ENCODE data around the gene RGL3. TPM values are rescaled to one million over a fixed set of nuclear protein-coding genes. Genes with fewer than 3 reads are reported as not detected.
"Not testable (repeated sequence)": the region's sequence is repeated elsewhere in the genome, so short reads cannot be mapped to it uniquely, and the experiment has no call there.

RGL3 gene
- total RNA-seq, 1 experiment from 2014 or later: 3.3 TPM

DNA sequence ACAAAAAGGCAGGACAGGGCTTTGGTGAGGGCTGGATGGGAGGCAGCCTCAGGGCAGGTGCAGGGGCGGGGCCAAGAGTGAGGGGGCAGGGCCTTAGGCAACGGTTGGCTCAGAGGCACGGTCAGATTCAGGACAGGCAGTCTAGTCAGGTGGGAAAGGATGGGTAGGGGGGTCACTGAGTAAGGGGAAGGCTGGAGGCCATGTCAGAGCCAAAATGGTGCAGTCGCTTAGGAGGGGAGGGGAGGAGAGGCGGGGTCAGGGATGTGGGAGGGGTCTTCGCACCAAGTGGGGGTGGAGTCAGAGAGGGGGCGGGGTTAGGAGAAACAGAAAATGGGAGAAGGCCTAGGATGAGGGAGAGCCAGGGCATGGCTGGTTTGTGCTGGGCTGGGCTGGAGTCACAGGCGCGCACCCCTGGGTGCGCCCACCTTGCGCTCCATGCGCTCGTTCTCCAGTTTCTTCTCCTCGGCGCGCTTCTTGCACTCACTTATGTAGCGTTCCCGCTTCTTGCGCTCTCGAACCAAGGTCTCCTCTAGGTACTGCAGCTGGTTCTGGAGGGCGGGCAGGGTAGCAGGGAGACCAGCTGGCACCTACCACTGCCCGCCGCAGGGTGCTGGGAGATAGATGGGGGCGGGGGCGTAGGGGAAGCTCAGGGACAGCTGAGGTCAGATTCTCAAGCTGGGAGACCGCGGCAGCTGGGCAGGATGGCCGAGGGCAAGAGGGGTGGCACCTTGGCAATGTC is 6.8 kb upstream of the RGL3 start:
- in situ Hi-C loops (cut with HindIII; ENCODE audit: low pct_unique_long_range_greater_than_20kb, low sequenced_read_pairs): no loop called here
- no peak for DNase-seq (ENCODE audit: low read depth)

DNA sequence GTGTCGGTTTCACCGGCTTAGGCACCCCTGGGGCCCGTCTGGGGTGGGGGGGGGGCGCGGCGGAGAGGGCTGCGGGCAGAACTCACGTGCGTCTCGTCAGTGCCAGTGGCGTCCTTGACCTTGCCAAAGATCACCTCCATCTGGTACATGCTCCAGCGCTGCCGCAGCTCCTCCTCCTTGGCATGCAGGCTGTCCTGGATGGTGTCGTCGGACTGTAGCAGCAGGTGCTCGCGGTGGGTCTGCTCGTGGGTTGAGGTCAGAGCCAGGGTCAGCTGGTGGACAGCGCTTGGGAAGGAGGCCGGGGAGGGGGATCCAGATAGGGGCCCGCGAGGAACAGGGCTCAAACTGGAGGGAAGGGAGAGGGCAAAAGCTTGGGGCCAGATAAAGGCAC is 4.7 kb upstream of the RGL3 start:
- in situ Hi-C loops (cut with HindIII; ENCODE audit: low pct_unique_long_range_greater_than_20kb, low sequenced_read_pairs): no loop called here
- DNase-seq (ENCODE audit: low read depth): no peak

- no peak for DNase-seq (ENCODE audit: low read depth)
- in situ Hi-C loops (cut with HindIII; ENCODE audit: low pct_unique_long_range_greater_than_20kb, low sequenced_read_pairs): no loop called here
These were observed 4.2 kb upstream of the RGL3 start for GRCh38 chr19:11423164-11423790.

DNA sequence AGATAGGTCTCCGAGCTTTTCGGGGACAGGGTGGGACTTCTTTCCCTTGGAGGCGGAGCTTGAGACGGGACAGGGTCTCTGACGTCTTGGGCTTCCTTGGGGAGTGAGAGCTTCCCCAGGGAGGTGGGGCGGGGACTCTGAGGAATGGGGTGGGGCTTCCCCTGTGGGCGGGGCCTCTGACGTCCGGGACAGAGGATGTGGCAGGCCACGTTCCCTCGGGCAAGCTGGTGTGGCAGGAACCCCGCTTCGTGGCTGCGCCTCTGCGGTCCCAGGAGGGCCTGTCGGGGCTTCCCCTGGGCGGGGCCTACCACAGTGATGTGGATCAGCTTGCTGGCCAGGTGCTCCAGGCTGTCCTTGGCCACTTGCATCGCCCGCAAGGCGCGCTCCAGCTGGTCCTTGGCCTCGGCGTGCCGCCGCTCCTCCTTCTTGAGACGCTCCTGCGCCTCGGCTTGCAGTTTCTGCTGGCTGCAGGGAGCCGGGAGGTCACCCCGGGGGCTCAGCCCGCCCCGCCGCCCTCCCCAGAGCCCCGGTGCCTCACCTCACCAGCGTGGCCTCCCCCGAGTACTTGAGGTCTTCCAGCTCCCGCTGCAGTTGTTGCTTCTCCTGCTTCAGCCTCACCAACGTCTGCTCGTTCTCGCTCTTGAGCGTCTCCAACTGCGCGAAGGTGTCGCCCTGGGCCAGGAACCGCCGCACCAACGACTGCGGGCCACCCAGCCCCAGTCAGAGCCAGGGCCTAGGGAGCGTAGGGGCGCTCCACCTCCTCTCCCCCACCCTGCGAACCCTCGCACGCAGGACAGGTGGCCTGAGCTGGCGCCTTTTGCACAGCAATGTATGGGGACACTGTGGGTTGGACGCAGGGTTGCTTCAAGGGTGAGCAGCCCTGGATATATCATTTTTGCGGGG is 3.3 kb upstream of the RGL3 start:
- DNase-seq (ENCODE audit: low read depth): no peak
- in situ Hi-C loops (cut with HindIII; ENCODE audit: low pct_unique_long_range_greater_than_20kb, low sequenced_read_pairs): no loop called here

DNA sequence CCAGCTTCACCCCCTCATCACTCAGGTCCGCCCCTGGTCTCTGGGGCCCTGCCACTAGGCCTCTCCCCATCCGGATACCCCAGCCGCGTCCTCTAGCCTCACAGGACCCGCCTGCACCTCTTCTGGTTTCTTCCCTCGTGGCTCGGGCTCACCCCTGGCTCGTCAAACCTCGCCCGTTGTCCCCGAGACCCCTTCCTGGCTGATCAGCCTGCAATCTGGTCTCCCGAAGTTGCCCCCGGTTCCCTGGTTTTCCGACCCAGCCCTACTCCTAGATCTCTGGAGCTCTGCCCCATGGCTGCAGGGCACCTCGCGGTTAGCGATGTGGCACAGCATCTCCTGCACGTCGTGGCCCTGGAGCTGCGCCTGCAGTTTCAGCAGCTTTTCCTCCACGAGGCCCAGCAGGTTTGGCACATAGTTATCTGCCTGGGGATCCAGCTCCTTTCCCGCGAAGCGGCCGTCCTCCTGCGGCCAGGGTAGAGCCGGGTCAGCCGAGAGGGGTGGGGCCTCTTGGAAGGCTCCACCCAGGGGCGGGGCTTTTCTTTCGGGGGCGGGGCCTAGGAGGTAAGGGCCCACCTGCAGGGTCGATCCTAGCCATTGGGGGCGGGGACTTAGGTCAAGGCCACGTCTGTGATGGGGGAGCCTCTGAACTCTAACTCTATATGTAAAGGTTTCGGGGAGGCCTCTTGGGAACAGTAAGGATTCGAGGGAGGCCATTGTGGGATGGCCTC is 2.4 kb upstream of the RGL3 start:
- in situ Hi-C loops (cut with HindIII; ENCODE audit: low pct_unique_long_range_greater_than_20kb, low sequenced_read_pairs): no loop called here
- DNase-seq (ENCODE audit: low read depth): no peak

- no peak for DNase-seq (ENCODE audit: low read depth)
- in situ Hi-C loops (cut with HindIII; ENCODE audit: low pct_unique_long_range_greater_than_20kb, low sequenced_read_pairs): no loop called here
These were observed 1.6 kb upstream of the RGL3 start for GRCh38 chr19:11420429-11421370.

GRCh38 chr19:11418094-11418548 is 993 bp downstream of the RGL3 start:
- in situ Hi-C loops (cut with HindIII; ENCODE audit: low pct_unique_long_range_greater_than_20kb, low sequenced_read_pairs): no loop called here
- DNase-seq (ENCODE audit: low read depth): no peak

GRCh38 chr19:11416346-11417052 is 2.6 kb downstream of the RGL3 start:
- DNase-seq (ENCODE audit: low read depth): no peak
- in situ Hi-C loops (cut with HindIII; ENCODE audit: low pct_unique_long_range_greater_than_20kb, low sequenced_read_pairs): no loop called here

GRCh38 chr19:11414544-11414943 is 4.6 kb downstream of the RGL3 start:
- no peak for DNase-seq (ENCODE audit: low read depth)
- in situ Hi-C loops (cut with HindIII; ENCODE audit: low pct_unique_long_range_greater_than_20kb, low sequenced_read_pairs): no loop called here

DNA sequence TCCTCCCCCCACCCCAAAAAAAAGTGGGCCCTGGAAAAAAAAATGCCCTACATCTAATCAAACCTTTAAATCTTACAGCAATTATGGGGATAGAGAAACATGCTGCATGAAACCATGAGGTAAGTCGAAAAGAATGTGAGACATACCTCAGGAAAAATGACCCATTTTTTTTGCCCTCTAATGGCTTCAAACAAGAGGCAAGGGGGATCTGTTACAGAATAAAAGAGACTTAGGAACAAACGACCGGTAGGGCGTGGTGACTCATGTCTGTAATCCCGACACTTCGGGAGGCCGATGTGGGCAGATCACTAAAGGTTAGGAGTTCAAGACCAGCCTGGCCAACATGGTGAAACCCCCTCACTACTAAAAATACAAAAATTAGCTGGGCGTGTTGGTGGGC is 8.4 kb downstream of the RGL3 start:
- in situ Hi-C loops (cut with HindIII; ENCODE audit: low pct_unique_long_range_greater_than_20kb, low sequenced_read_pairs): no loop called here
- peak; percentile 38 for DNase-seq (ENCODE audit: low read depth)

GRCh38 chr19:11408591-11408990 is 10.5 kb downstream of the RGL3 start:
- in situ Hi-C loops (cut with HindIII; ENCODE audit: low pct_unique_long_range_greater_than_20kb, low sequenced_read_pairs): no loop called here
- DNase-seq (ENCODE audit: low read depth): no peak

- in situ Hi-C loops (cut with HindIII; ENCODE audit: low pct_unique_long_range_greater_than_20kb, low sequenced_read_pairs); DNase-seq (ENCODE audit: low read depth): not testable (repeated sequence)
These were observed 12.3 kb downstream of the RGL3 start for GRCh38 chr19:11406703-11407236.

DNA sequence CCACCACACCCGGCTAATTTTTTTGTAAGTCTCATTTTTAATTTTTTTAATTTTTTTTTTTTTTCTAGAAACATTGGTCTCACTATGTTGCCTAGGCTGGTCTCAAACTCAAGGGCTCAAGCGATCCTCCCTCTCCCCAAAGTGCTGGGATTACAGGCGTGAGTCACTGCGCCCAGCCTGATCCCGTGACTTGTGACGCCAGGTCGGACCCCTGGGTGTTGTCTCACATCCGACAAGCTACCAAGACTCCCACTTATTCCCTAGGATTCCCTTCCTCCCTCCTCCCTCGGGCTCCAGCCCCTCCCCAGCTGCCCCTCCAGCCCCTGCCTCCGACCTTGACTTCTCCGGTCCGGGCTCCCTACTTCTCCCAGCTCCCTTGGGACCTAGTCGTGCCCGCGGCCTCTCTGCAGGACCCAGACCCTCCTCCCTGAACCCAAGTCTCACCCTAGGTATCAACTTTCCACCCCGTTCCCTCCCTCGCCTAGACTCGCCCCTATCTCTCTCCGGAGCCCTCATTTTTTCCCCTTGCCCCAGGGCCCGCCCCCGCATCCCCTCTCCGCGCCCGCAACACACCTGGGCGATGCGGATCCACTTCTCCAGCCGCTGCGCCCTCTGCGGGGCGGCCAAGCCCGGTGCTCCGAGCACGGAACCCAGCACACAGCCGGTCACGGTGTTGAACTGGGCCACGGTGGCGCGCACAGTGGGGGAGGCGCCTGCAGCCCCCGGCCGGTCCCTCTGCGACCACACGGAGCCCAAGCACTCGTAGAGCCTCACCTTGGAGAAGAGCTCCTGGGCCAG is 13.1 kb downstream of the RGL3 start:
- in situ Hi-C loops (cut with HindIII; ENCODE audit: low pct_unique_long_range_greater_than_20kb, low sequenced_read_pairs): no loop called here
- no peak for DNase-seq (ENCODE audit: low read depth)

GRCh38 chr19:11404588-11405222 is 14.4 kb downstream of the RGL3 start:
- DNase-seq (ENCODE audit: low read depth): no peak
- in situ Hi-C loops (cut with HindIII; ENCODE audit: low pct_unique_long_range_greater_than_20kb, low sequenced_read_pairs): no loop called here

GRCh38 chr19:11401808-11402543 is 17.1 kb downstream of the RGL3 start:
- in situ Hi-C loops (cut with HindIII; ENCODE audit: low pct_unique_long_range_greater_than_20kb, low sequenced_read_pairs): no loop called here
- no peak for DNase-seq (ENCODE audit: low read depth)

Measured in Caki2 (cell line).